GM12891 (cell line): Measurements from ENCODE around the gene BRSK2.

Source experiments
- PAX5 ChIP-seq: IDR thresholded peaks from 2 replicates; pipeline ENCODE4 v1.6.1; 2011; ENCODE audit warnings: low read length, moderate library complexity, mild to moderate bottlenecking; ENCODE audit not compliant: insufficient read depth, severe bottlenecking
- POLR2A ChIP-seq: IDR thresholded peaks from 2 replicates; pipeline ENCODE4 v1.6.1; 2011; ENCODE audit warnings: low read depth, low read length, control low read depth
- POLR2AphosphoS5 ChIP-seq: IDR thresholded peaks from 2 replicates; pipeline ENCODE4 v1.6.1; 2011; ENCODE audit warnings: low read depth, low read length, control low read depth
- TAF1 ChIP-seq: IDR thresholded peaks from 2 replicates; pipeline ENCODE4 v1.6.1; 2011; ENCODE audit warnings: low read depth, low read length, control low read depth

- TF ChIP-seq POLR2AphosphoS5 (no peak), TAF1 (no peak), POLR2A (no peak), PAX5 (no peak)
These were observed 46.8 kb downstream of the BRSK2 start for GRCh38 chr11:1436468-1437039.
